HepG2 (cell line): ENCODE results near the gene LIPC. TPM values are rescaled to one million over a fixed set of nuclear protein-coding genes. Genes with fewer than 3 reads are reported as not detected.

Experiments used
- ATAC-seq: fragments of 200-7000 bp; cut with Tn5 transposase; 3 replicates; pipeline ENCODE4 v1.9.1; 2020; ENCODE audit warnings: mild to moderate bottlenecking, moderate library complexity
- BruUV-seq: library from RNA; stranded (reverse); fragments of 400-500 nt; replicated peaks from 2 replicates; lab custom pipeline; 2021; lab: Mats Ljungman, UMichigan
- CTCF ChIA-PET: fragments of 300-600 bp; formaldehyde crosslinking; extraction: SDS; loops from one replicate; lab custom pipeline; 2021; ENCODE audit warnings: low total read pairs, inconsistent platforms, low intra/inter-chr PET ratio; lab: Yijun Ruan, JAX
- POLR2A ChIA-PET: fragments of 350-600 bp; sonication (Branson Sonifier 250); formaldehyde crosslinking; loops from one replicate; lab custom pipeline; 2020; ENCODE audit warnings: antibody characterized with exemption, inconsistent platforms; lab: Yijun Ruan, JAX
- DNase-seq: peaks from one replicate; pipeline ENCODE4 v3.0.0-alpha.2; 2015; ENCODE audit warnings: low spot score
- FAIRE-seq: peaks from 3 replicates; lab custom pipeline; 2011; peaks lifted over from hg19 to GRCh38; lab: Jason Lieb, UNC
- H2AFZ ChIP-seq: one replicate; pipeline ENCODE4 v1.6.1; 2011; ENCODE audit warnings: low read length, inconsistent platforms
- H3K27ac ChIP-seq: fragments of 300-600 bp; 3 replicates; pipeline ENCODE4 v1.8.0; 2011; ENCODE audit warnings: mixed run types, mild to moderate bottlenecking, mixed read lengths, low read length, inconsistent platforms; ENCODE audit not compliant: insufficient read depth; ENCODE audit errors: extremely low read length
- H3K27me3 ChIP-seq, 2 experiments: fragments of 200-600 bp in 1 of 2; 2 replicates in 1 of 2; 3 replicates in 1 of 2; pipeline versions ENCODE4 v1.6.0 to v1.8.0; 2011; ENCODE audit warnings: low read length in 2 of 2, mild to moderate bottlenecking in 2 of 2, moderate library complexity in 2 of 2, inconsistent platforms in 1 of 2; ENCODE audit not compliant: insufficient read depth in 2 of 2, control insufficient read depth in 1 of 2
- H3K36me3 ChIP-seq, 2 experiments: fragments of 200-600 bp in 1 of 2; replicated peaks in 1 of 2; 2 replicates in 1 of 2; 3 replicates in 1 of 2; pipeline versions ENCODE4 v1.5.1 to v1.8.0; 2011; ENCODE audit warnings: low read length in 2 of 2, inconsistent platforms in 1 of 2; ENCODE audit not compliant: insufficient read depth in 2 of 2, control insufficient read depth in 1 of 2
- H3K4me1 ChIP-seq: 2 replicates; pipeline ENCODE4 v1.5.1; 2012; ENCODE audit warnings: low read length, inconsistent platforms; ENCODE audit not compliant: insufficient read depth
- H3K4me2 ChIP-seq: 2 replicates; pipeline ENCODE4 v1.6.0; 2011; ENCODE audit warnings: low read depth, low read length, inconsistent platforms
- H3K4me3 ChIP-seq, 3 experiments: fragments of 200-600 bp in 1 of 3; sonication (generic), shearing (Covaris generic) in 1 of 3; replicated peaks in 1 of 3; 2 replicates each; pipeline ENCODE4 v1.5.1; 2011 to 2016; ENCODE audit warnings: low read length in 3 of 3, inconsistent platforms in 2 of 3, low read depth in 2 of 3, mild to moderate bottlenecking in 2 of 3, control low read depth in 1 of 3, mixed read lengths in 1 of 3; ENCODE audit not compliant: insufficient read depth in 1 of 3
- H3K79me2 ChIP-seq: one replicate; pipeline ENCODE4 v1.6.1; 2011; ENCODE audit warnings: low read length, inconsistent platforms; ENCODE audit not compliant: insufficient read depth
- H3K9ac ChIP-seq: 2 replicates; pipeline ENCODE4 v1.6.0; 2011; ENCODE audit warnings: mild to moderate bottlenecking, low read depth, low read length, inconsistent platforms; ENCODE audit not compliant: insufficient read depth
- H3K9me3 ChIP-seq: 2 replicates; pipeline ENCODE4 v1.5.1; 2012; ENCODE audit warnings: mild to moderate bottlenecking, low read length
- H4K20me1 ChIP-seq: 2 replicates; pipeline ENCODE4 v1.6.0; 2011; ENCODE audit warnings: inconsistent platforms, mild to moderate bottlenecking, low read length, moderate library complexity; ENCODE audit not compliant: insufficient read depth
- NR0B2 ChIP-seq: sonication (generic); formaldehyde crosslinking; IDR thresholded peaks from 2 replicates; pipeline ENCODE4 v1.4.0; 2020; ENCODE audit warnings: mild to moderate bottlenecking, missing genetic modification reagents
- SNAPC4 ChIP-seq: sonication (generic); formaldehyde crosslinking; IDR thresholded peaks from 2 replicates; pipeline ENCODE4 v1.4.0; 2020; ENCODE audit warnings: mild to moderate bottlenecking, missing genetic modification reagents
- ZNF543 ChIP-seq: sonication (generic); formaldehyde crosslinking; IDR thresholded peaks from 2 replicates; pipeline ENCODE4 v1.4.0; 2020; ENCODE audit warnings: mild to moderate bottlenecking, missing genetic modification reagents
- WGBS: methylation state at CpG from one replicate; pipeline ENCODE4 v1.1.6; 2017; ENCODE audit warnings: low lambda C conversion rate; 5-methylcytosine and 5-hydroxymethylcytosine counted together
- in situ Hi-C: cut with HindIII; loops from 2 replicates; pipeline ENCODE4 v1.10.0; 2017; ENCODE audit warnings: low pct_unique_long_range_greater_than_20kb; ENCODE audit not compliant: extremely low pct_ligation_motif_present
- intact Hi-C: fragments of 100-400 bp; cut with micrococcal nuclease; formaldehyde crosslinking; loops from one replicate; pipeline ENCODE4 v1.10.0; 2022; ENCODE audit not compliant: unreplicated experiment
- polyA plus RNA-seq, 8 experiments: library from polyadenylated mRNA; depleted of rRNA in 3 of 8; stranded (reverse) in 7 of 8; unstranded in 1 of 8; fragments of >200 nt; fragmentation: Illumina TruSeq in 4 of 8; extraction: Trizol in 4 of 8; gene quantifications; 2 replicates each; pipeline versions ENCODE4 v1.2.1 to v1.2.3, GENCODE V29; 2011 to 2016; ENCODE audit warnings: low read depth in 4 of 8, missing spikeins in 1 of 8, mixed read lengths in 1 of 8; ENCODE audit not compliant: insufficient read depth in 1 of 8
- total RNA-seq, 5 experiments: library from RNA; depleted of rRNA; stranded (reverse); fragments of >200 nt; fragmentation: Illumina TruSeq; extraction: Trizol; gene quantifications; 2 replicates each; pipeline ENCODE4 v1.2.3, GENCODE V29; 2016; ENCODE audit warnings: low read depth in 1 of 5

Gene LIPC
- total and polyA plus RNA-seq, 2 of the 13 experiments (the other 11 are each of a cell fraction or from before 2014, with no cell fraction given): 26.0 to 38.0 TPM

DNA sequence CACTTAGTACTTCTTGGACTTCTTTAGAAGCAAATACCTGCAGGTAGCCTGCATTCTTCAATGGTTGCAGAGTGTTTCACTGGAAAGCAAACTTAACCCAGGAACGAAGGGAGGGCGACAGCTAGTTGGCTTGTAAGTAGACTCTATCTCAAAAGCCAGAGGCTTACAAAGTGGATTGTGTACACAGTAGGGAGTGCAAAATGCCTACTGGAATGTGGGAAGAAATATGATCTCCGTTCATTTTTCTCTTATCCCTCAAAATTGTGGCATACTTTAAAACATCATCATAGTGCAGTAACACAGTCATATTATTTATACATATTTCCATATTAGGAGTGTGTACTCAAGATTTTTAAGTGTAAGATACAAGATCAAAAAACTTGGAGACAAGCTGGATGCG lies 155.7 kb downstream of the LIPC start:
- no peaks in the 10 kb centered on the region for H3K9me3 ChIP-seq
- FAIRE-seq: no peak
- in situ Hi-C loops: no loop called here

More for the DNA sequence above, 155.7 kb downstream of the LIPC start:
- WGBS: 87% methylated on average over 4 of the region's 4 CpGs
- no peak for TF ChIP-seq ZNF543 (CRISPR knock-in tag)
- TF ChIP-seq NR0B2 (CRISPR knock-in tag): no peak
- no peak for TF ChIP-seq SNAPC4 (CRISPR knock-in tag)
- TF ChIP-seq, all 625 proteins: peak for 0
- Histone ChIP-seq H3K27ac (no peak overlapping the region), H3K36me3 (no peaks in the 10 kb centered on the region), H2AFZ (no peak overlapping the region), H3K27me3 (no peaks in the 10 kb centered on the region), H3K79me2 (no peaks in the 10 kb centered on the region), H3K9ac (no peak overlapping the region), H3K4me1 (no peaks in the 10 kb centered on the region), H3K4me3 (no peak overlapping the region), H4K20me1 (no peaks in the 10 kb centered on the region), H3K4me2 (no peak overlapping the region)
- ChIA-PET CTCF (no interaction called here), POLR2A (no interaction called here)
- BruUV-seq: no TSS peak
- intact Hi-C loops: no loop called here
- ATAC-seq: no peak
- no peak for DNase-seq
